Left renal pelvis (tissue), 4 donors: ENCODE data around the gene FOXJ1. TPM values are rescaled to one million over a fixed set of nuclear protein-coding genes. Genes with fewer than 3 reads are reported as not detected.

Source experiments
- DNase-seq, 4 donors: peaks; one replicate each; pipeline ENCODE4 v3.0.0-alpha.2; 2013; ENCODE audit warnings: low read depth in 4 of 4, low spot score in 3 of 4
- polyA plus RNA-seq, 4 donors: library from polyadenylated mRNA; unstranded; fragments of 120-200 nt; gene quantifications; one replicate each; pipeline ENCODE4 v1.2.1, GENCODE V29; 2013; ENCODE audit not compliant: insufficient read length in 4 of 4

Gene FOXJ1
- polyA plus RNA-seq, 4 donors = 0.55 to 26.8 (median 17.8) TPM

- DNase-seq = no peak
These were observed 4.4 kb upstream of the FOXJ1 start for GRCh38 chr17:76145231-76146052.

GRCh38 chr17:76142585-76143041 lies 1.6 kb upstream of the FOXJ1 start:
- DNase-seq = no peak

DNA sequence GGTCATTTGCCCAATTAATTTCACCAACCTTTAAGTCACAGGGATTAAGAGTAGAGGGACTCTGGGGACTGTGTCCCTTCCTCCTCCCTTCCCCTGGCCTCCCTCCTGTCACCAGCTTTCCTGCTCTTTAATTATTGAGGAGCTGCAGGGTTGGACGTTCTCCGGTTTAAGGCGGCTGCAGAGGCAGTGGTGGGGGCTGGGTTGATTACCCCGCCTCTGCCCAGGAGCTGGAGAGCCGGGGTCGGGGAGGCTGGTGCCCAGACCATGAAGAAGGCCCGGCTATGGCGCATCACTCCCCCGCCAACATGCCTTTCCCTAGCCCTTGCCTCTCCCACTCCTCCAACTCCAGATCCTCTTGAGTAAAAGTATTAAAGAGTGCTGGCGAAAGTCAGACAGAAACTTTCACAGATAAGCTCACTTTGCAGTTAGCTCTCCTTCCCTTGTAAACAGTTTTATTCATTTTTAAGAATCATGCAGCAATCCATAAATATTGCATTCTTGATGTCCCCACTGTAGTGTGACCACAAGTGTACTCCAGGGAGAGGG lies 1.1 kb upstream of the FOXJ1 start:
- no peak for DNase-seq

DNA sequence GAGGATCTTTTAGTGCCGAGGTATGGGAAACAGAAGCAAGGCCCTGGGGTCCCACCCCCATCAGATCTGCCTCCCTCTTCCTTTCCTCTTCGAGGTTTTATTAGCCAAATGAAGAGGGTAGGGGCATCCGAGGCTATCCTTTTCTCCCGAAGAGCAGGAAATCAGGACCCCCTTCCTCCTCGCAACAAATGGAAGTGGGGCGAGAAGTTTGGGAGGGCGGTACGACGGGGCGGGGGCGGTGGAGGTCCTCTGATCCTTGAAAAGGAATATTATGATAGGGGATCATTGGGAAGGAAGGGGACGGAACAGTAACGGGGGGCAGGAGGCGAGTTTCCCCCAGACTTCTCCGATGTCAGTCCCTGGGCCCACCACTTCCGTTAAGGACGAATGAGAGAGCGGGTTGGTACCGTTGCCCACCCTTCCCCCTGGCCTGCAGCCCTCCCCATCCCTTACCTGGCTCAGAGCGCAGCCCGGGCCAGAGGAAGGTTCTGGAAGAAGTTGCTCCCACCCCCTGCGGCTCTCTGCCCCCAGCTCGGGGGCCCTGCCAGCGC lies 309 bp downstream of the FOXJ1 start:
- no peak for DNase-seq

DNA sequence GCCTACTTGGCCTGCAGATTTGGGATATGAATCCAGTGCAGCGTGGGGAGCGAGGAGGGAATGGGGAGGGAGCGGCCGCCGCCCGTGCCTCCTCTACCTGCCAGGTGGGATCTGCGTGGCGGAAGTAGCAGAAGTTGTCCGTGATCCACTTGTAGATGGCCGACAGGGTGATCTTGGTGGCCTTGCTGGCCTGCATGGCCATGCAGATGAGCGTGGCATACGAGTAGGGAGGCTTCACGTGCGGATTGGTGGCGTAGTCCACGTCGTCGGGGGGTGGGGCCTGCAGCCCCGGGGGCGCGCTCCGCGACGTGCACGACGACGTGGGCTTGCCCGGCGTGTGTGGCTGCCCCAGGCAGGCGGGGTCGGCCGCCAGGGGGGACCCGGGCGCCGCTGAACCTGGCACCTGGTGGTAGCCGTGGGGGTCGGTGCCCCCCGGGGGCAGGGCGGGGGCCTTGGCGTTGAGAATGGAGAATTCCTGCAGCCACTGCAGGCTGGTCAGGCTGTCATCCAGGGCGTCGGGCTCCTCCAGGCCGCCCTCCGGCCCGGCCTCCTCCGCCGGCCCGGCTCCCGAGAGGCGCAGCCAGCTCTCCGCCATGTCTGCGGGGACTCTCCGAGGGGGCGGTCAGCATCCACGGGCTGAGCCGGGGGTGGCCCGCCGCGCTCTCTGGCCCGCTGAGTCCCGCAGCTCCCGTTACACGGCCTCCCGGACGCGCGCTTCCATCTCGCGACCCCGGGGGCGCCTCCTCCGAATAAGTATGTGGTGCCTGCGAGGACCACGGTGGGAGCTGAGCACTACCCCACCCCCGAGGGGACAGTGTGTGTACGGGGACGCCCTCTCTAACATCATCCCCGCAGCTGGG lies 1.0 kb downstream of the FOXJ1 start:
- DNase-seq = no peak

DNA sequence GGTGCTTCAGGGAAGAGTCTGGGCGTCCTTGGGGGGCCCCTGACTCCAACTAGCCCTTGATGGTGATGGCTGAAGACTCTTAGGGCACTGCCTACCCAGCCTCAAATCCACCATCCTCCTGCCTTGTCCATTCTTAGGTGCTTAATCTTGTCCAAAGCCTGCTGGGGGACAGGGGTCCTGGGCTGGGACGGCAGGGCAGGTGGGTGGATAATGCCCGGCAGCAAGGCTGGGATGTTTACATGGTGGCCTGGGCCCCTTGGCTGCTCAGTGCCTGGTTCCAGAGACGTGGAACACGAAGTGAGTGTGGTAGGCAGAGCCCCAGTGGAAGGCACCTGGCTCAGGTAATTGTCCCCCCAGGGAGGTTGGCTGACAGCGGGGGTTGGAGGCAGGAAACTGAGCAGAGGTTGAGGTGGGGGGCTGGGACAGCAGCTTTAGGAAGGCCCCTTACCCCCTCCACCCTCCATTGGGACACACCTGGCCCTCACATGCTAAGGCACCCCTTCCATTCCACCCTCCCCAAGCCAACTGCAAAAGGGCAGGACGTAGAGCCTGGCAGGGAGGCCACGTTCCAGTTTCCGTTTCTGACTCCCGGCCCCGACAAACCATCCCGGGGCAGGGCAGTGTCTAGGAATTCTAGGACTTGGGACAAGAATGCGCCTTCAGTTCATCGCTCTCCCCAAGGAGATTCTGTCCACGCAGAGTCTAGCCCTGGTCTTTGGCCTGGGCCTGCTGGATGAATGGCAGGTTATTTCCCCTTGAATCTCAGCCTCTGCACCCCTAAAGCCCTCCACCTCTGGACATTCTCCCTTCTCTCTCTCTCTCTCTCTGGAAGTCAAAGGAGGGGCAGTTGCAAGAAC lies 1.9 kb downstream of the FOXJ1 start:
- DNase-seq = no peak

GRCh38 chr17:76138234-76138895 lies 2.7 kb downstream of the FOXJ1 start:
- peak in 1 of 4 donors; percentile 64 for DNase-seq

GRCh38 chr17:76137351-76138233 lies 3.5 kb downstream of the FOXJ1 start:
- no peak for DNase-seq

DNA sequence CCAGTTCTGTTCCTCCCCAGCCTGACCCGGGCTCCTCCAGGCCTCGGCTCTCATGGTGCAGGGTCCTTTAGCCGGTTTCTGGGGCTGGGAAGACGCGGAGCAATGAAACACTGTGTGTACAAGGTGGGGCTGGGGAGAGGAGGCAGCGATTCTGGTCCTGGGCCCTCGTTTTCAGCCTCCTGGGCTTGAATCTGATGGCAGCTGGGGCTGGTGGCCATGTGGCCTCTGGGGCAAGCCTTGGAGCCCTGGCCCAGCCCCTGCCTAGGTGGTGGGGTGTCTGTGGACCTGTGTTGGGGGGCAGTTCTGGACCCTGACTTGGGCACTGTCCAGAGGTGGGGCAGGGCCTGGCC lies 4.1 kb downstream of the FOXJ1 start:
- no peak for DNase-seq

- DNase-seq = no peak
These were observed 4.6 kb downstream of the FOXJ1 start for GRCh38 chr17:76136276-76137000.

DNA sequence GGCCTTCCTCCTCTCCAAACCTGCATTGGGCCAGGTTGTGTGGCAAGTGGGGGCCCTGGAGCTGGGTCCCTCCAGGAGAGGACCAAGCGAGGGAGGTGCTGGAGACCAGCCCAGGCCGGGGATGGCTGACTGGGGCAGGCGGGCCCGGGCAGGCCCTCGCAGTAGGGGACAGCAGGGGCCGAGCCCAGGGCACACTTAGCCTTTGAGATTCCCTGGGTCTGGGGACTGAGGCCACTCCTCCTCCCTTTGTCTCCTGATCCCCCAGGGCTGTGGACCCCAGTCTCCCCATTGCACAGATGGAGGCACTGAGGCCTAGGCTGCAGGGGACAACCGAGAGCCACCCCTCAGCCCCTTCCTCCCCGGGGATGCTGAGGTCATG lies 5.2 kb downstream of the FOXJ1 start:
- DNase-seq = no peak

DNA sequence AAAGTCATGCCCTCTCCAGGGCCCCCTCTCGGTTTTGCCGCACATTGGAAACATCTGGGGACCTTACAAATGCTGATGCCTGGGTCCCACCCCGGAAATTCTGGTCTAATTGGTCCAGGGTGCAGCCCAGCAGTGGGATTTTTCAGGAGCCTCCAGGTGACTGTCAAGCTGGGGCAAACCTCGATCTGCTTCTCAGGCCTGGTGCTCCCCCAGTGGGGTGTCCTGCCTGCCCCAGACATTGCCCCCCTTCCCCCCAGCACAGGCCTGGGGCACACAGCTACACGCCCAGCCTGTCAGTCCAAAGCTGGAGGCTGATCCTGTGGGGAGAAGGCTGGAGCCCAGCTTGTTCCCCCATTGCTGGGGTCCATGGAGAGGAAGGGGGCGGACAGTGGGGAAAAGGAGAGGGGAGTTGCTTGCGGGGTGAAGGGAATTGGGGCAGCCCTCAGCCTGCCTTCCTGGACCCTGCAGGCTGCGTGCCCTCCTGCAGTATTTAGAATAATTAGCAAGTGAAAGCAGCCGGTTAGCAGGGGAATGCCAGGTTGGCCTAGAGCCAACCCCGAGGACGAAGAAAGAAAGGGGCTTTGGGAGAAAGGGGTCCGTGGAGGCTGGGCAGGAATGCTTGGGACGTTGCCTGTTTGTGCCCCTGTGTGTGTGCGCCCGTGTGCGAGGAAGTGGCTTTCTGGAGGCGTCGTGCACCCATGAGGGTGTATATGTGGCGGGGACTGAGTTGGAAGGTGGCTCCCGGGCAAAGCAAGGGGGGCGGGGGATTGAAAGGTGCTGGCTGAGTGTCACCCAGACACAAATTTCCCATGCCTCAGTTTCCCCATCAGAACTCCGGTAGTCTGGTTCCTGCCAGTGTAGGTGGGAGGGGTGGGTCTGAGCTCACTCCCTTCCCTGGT lies 5.9 kb downstream of the FOXJ1 start:
- DNase-seq = no peak

GRCh38 chr17:76132574-76133338 lies 8.3 kb downstream of the FOXJ1 start:
- DNase-seq = no peak

DNA sequence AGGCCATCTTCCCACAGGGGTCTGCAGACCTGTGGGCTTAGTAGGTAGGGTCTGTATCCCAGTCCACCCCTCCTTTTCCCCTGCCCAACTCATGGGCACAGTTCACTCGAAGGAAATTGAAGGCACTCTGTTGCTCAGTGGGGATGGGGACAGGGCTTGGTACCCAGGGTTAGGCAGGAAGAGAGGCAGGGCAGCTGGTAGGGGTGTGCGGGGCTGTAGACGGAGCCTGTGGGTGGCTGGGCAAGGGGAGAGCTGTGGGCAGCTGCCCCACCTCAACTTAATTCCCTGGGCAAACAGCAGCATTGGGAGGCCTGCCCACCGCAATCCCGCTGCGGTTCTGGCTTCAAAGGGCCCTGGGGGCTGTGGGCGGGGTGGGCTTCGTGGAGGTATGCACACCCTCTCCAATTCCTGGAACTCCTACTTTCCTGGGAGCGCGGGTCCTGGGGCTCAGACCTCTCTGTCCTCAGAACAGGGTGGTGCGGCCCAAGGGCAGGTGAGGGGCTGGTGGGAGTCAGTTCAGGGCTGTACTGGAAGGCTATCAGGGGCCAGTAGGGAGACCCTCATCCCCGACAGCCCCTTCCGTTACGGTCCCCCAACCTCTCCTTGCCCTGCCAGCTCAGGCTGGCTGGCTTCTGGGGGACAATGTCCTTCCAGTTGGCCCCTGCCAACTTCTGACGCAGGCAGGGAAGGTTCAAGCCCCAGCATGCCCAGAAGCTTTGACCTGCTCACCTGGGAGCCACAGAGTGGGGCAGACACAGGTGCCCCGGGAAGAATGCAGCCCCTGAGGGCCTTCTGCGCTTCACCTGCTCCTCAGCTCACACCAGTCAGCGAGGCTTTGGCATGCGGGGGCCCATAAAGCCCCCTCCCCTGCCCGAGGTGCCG lies 9.1 kb downstream of the FOXJ1 start:
- no peak for DNase-seq

GRCh38 chr17:76131051-76131691 lies 9.9 kb downstream of the FOXJ1 start:
- DNase-seq = no peak
